GM12865 (cell line): ENCODE data around the gene PIK3C2A.

Experiments
- DNase-seq: peaks from one replicate; pipeline ENCODE4 v3.0.0; 2010; ENCODE audit warnings: low read depth
- H3K4me3 ChIP-seq: 2 replicates; pipeline ENCODE4 v1.5.1; 2011; ENCODE audit warnings: mild to moderate bottlenecking, low read depth, low read length, control low read depth
- CTCF ChIP-seq: IDR thresholded peaks from 2 replicates; pipeline ENCODE4 v1.5.1; 2011; ENCODE audit warnings: low read length, control low read depth, low read depth, inconsistent platforms; ENCODE audit not compliant: insufficient read depth; ENCODE audit errors: missing control alignments

The PIK3C2A gene

GRCh38 chr11:17185938-17186337 lies 21.8 kb downstream of the PIK3C2A start:
- DNase-seq: no peak
- no peak for TF ChIP-seq CTCF
- H3K4me3 ChIP-seq: no peak overlapping the region

GRCh38 chr11:17184882-17185587 lies 22.8 kb downstream of the PIK3C2A start:
- DNase-seq: no peak
- H3K4me3 ChIP-seq: no peak overlapping the region
- no peak for TF ChIP-seq CTCF

GRCh38 chr11:17183836-17184235 lies 23.9 kb downstream of the PIK3C2A start:
- no peak overlapping the region for H3K4me3 ChIP-seq
- TF ChIP-seq CTCF: no peak
- no peak for DNase-seq

GRCh38 chr11:17179970-17180369 lies 27.8 kb downstream of the PIK3C2A start:
- no peak for TF ChIP-seq CTCF
- H3K4me3 ChIP-seq: no peak overlapping the region
- DNase-seq: no peak

- TF ChIP-seq CTCF: no peak
- no peak overlapping the region for H3K4me3 ChIP-seq
- DNase-seq: no peak
These were observed 34.5 kb downstream of the PIK3C2A start for GRCh38 chr11:17173332-17173731.

GRCh38 chr11:17171916-17172315 lies 35.9 kb downstream of the PIK3C2A start:
- no peak for TF ChIP-seq CTCF
- no peak overlapping the region for H3K4me3 ChIP-seq
- DNase-seq: no peak

GRCh38 chr11:17171343-17171742 lies 36.4 kb downstream of the PIK3C2A start:
- TF ChIP-seq CTCF: no peak
- DNase-seq: no peak
- H3K4me3 ChIP-seq: no peak overlapping the region
